Fibroblast of the conjunctiva (primary cell): ENCODE measurements around the gene PVALEF.
A peak's percentile ranks its signal among the peaks of the same experiment; 100 is the strongest.

Experiments used
- DNase-seq: peaks from one replicate; pipeline ENCODE4 v3.0.0-alpha.2; 2010; ENCODE audit warnings: low read depth

PVALEF gene

DNA sequence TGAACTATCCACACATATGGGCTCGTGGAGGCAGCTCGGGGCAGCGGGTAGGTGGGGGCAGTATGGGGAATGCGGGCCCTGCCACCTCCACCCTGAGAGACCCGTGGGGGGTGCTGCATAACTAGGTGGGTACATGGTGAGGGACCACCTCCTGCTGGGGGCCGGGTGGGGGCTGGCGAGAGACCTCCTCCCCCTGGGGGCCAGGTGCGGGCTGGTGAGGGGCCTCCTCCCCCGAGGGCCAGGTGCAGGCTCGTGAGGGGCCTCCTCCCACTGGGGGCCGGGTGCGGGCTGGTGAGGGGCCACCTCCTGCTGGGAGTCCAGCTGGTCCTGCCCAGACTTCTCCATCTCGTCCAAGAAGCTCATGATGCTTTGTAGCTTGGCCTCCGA, 32.1 kb downstream of the PVALEF start:
- no peak for DNase-seq

GRCh38 chr17:81197831-81198490, 32.7 kb downstream of the PVALEF start:
- no peak for DNase-seq

DNA sequence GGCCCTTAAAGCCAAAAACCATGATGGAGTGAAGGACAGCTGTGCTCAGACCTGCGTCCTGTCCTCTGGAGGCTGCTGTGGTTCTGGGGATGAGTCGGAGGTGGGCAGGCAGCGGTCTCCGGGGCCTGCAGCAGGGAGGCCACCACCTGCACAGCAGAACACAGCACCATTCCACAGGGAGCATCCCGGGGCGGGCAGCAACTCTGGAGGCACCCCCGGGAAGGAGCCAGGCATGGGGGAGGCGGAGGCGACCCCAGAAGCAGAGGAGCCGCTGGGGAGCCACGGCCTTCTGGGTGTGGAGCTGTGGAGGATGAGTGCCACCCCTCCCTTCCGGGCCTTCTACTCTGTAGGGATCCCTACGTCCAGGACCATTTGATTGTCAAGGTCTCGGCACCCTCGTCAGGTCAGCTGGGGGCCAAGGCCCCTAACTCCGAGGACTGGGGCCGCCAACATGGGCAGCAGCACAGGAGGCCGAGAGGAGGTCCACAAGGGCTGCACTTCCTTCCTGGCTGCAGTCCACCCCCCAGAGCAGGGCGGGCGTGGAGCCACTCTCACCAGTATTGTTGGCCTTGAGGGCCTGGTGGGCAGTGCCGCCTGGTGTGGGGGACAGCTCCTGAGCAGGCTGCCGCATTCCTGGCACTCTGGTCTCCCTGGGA, 33.6 kb downstream of the PVALEF start:
- DNase-seq: no peak

DNA sequence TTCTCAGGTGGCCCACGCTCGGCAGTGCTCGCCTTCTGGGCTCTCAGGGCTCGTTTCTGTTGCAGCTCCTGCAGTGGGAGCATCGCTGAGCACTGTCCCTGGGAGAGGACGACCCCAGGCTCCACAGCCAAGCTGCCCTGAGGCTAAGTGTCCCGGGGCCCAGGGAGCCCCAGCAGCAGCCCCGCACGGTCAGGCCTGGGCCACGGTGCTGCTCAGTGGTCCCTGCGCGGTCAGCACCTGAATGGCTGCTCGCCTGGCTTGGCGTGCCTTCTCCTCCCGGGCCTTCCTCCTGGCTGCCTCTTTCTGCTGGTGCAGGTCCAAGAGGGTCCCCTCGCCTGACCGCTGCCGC, 34.1 kb downstream of the PVALEF start:
- no peak for DNase-seq

GRCh38 chr17:81200201-81200600, 34.9 kb downstream of the PVALEF start:
- no peak for DNase-seq

- peak; percentile 35 for DNase-seq
Measured at GRCh38 chr17:81200695-81201580, 35.6 kb downstream of the PVALEF start.

GRCh38 chr17:81202318-81202717, 37.0 kb downstream of the PVALEF start:
- no peak for DNase-seq

DNA sequence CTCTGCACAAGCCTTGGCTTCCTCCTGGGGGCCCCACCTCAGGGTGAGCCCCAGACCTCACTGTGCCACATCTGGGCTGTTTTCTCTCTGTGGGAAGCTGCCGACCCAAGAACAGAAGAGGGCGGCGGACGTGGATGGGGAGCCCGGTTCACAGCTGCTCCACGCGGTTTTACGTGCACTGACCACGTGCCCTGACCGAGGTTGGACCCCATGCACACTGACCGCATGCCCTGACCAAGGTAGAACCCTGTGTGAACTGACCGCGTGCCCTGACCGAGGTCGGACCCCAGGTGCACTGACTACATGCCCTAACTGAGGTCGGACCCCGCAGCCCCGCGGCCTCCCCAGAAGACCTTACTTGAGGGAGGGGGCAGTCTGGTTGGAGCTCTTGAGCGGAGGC, 37.8 kb downstream of the PVALEF start:
- no peak for DNase-seq

DNA sequence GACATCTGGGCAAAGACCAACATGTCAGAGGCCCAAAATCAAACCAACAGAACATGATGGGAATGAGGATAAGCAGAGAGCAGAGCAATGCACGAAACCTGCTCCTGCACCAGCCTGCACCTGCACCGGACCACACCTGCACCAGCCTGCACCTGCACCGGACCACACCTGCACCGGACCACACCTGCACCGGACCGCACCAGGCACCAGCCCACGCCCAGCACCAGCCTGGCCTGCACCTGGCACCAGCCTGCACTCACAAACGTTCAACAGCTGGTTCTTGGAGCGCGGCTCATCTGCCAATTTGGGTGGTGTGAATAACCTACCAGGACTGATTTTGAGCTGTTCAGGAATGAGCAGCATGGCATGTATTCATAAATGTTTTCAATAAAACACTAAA, 39.3 kb downstream of the PVALEF start:
- DNase-seq: no peak

- DNase-seq: no peak
Measured at GRCh38 chr17:81206166-81206565, 40.9 kb downstream of the PVALEF start.

DNA sequence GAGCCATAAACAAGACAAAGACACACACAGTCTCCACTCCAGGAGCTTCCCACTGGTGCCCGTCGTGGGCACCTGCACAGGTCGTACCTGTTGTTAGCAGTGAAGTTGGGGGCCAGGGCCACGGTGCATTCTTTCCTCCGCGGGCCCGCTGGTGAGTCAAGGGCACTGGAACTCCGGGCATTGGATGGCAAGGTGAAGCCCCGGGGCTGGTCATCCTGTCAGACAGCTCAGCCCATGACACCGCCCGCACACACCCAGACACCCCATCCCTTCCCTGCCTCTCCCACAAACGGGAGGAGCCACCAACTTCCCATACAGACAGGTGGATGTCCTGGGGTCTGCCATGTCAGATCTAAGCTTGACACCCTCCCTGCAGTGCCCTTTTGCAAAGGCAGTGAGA, 41.4 kb downstream of the PVALEF start:
- DNase-seq: no peak

- no peak for DNase-seq
Measured at GRCh38 chr17:81207610-81208581, 42.6 kb downstream of the PVALEF start.

DNA sequence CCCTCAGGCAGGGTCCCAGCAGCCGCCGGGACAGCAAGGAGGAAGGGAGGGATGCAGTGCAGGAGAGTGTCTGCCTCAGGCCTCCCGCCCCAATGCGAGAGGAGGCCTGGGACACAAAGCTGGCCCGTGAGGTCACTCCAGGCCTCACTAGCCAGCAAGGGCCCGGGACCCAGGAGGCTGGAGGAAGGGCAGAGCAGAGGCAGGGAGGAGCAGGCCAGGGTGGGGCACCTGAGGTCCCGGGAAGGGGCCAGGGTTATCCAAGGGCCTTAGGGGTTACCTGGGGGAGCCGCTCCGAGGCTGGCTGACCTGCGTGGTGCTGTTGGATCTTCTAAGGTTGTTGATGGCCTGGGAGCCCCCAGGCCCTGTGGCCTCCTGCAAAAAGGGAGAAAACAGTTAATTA, 43.3 kb downstream of the PVALEF start:
- DNase-seq: no peak

- no peak for DNase-seq
Measured at GRCh38 chr17:81209141-81209540, 43.8 kb downstream of the PVALEF start.

DNA sequence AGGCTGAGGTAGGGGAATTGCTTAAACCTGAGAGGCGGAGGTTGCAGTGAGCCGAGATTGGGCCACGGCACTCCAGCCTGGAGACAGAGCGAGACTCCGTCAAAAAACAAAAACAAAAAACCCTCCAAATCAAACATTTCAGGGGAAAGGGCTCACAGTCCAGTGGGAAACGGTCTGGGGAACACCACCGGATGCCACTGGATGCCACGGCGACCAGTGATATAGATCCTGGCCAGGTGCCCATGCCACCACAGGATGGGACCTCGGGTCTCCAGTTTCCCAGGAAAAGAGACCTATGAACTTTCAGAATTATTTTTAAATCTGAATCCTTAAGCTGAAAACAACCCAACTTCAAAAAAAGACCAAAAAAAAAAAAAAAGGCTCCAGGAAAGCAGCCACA, 45.2 kb downstream of the PVALEF start:
- no peak for DNase-seq

DNA sequence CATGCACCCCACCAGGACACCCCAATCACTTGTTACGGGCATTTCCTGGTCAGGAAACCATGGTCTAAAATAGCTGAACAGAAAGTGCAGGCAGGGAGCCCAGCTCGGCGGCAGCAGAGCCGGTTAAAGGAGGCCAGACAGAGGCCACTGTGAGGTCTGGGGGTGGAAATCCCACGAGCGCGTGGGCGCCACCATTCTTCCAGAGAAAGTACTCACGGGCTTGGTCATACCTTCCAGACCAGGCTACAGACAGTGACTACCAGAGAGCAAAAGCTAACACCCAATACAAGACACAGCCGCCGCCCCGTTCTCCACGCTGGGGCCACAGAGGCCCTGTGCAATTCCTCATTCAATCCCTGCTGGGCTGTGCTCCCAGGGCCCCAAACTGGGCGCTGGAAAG, 45.6 kb downstream of the PVALEF start:
- no peak for DNase-seq

DNA sequence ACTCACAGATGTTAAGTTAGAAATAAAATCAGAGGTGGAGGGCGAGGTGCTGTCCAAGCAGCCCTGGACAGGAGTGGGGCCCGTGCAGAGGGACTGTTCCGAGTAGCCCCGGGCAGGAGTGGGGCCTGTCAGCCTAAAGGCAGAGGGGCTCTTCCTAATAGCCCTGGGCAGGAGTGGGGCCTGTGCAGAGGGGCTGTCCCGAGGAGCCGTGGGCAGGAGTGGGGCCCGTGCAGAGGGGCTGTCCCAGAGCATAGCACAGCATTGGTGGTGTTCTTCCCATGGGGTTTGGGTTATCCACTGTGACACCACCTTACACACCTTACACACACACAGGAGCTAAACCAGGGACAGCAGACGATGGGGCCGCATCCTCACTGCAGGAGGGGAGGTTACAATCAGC, 47.1 kb downstream of the PVALEF start:
- DNase-seq: no peak

GRCh38 chr17:81213978-81214377, 48.7 kb downstream of the PVALEF start:
- DNase-seq: no peak

DNA sequence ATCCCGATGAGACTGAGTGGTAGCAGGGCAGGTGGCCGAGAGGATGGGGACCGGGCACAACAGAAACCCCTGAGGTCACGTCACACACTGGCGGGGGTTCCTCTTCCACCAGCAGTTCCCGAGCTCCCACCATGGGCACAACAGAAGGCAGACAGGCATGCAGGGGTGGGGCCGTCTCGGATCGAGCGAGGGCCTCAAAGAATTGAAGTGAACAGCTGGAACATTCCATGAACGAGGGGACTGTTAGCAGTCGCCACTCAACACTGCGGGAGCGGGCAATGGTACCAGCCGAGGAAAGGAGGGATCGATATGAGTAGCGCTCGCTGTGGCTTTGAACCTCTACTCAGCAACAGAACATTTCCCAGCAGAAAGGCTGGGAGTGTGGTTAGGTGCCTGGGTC, 52.2 kb downstream of the PVALEF start:
- no peak for DNase-seq

DNA sequence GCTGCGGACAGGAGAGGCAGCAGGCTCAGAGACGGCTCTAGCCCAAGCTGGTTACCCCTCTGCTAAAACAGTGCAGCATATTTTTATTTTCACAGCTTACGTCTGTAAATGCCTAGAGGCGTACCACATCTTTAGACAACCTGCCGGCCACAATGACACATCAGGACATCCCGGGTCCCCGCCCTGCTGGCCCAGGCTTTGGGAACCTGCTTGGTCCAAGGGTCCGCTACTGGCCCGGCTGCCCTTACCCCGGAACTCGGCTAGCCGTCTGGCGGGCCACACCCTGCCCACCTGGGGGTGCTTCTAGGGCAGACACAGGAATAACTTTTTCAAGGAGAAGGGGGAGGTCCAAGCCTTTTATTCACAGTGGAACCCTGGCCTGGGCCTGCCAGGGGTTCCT, 53.2 kb downstream of the PVALEF start:
- no peak for DNase-seq

GRCh38 chr17:81218991-81219390, 53.7 kb downstream of the PVALEF start:
- DNase-seq: no peak
